Hepatocyte (in vitro differentiated cells): ENCODE measurements around the gene MAB21L4. TPM values are rescaled to one million over a fixed set of nuclear protein-coding genes. Genes with fewer than 3 reads are reported as not detected.
A peak's percentile ranks its signal among the peaks of the same experiment; 100 is the strongest.

ENCODE experiments used
- DNase-seq: peaks from one replicate; pipeline ENCODE4 v3.0.0-alpha.2; 2016; ENCODE audit warnings: low spot score
- H2AFZ ChIP-seq: fragments of 200-600 bp; sonication (generic); 2 replicates; pipeline ENCODE4 v1.6.0; 2016; ENCODE audit warnings: antibody characterized with exemption, mild to moderate bottlenecking
- H3K27ac ChIP-seq: fragments of 200-600 bp; sonication (generic); 2 replicates; pipeline ENCODE4 v1.5.1; 2016; ENCODE audit warnings: mild to moderate bottlenecking
- H3K27me3 ChIP-seq: fragments of 200-600 bp; sonication (generic); 2 replicates; pipeline ENCODE4 v1.6.1; 2016
- H3K36me3 ChIP-seq: fragments of 200-600 bp; sonication (generic); replicated peaks from 2 replicates; pipeline ENCODE4 v1.5.1; 2016; ENCODE audit warnings: low read depth; ENCODE audit not compliant: insufficient read depth
- H3K4me1 ChIP-seq: fragments of 200-600 bp; sonication (generic); 2 replicates; pipeline ENCODE4 v1.5.1; 2016; ENCODE audit warnings: mild to moderate bottlenecking, moderate library complexity; ENCODE audit not compliant: insufficient read depth
- H3K4me2 ChIP-seq: fragments of 200-600 bp; sonication (generic); 2 replicates; pipeline ENCODE4 v1.6.0; 2016
- H3K4me3 ChIP-seq: fragments of 200-600 bp; sonication (generic); 2 replicates; pipeline ENCODE4 v1.5.1; 2016; ENCODE audit warnings: mild to moderate bottlenecking
- H3K79me2 ChIP-seq: fragments of 200-600 bp; sonication (generic); 2 replicates; pipeline ENCODE4 v1.6.0; 2017; ENCODE audit warnings: mild to moderate bottlenecking
- H3K9me2 ChIP-seq: fragments of 200-600 bp; sonication (generic); replicated peaks from 2 replicates; pipeline ENCODE4 v1.6.0; 2017; ENCODE audit warnings: mild to moderate bottlenecking; ENCODE audit not compliant: insufficient read depth
- H3K9me3 ChIP-seq: fragments of 200-600 bp; sonication (generic); 2 replicates; pipeline ENCODE4 v1.5.1; 2016; ENCODE audit warnings: low read depth, mild to moderate bottlenecking
- H4K20me1 ChIP-seq: fragments of 200-600 bp; sonication (generic); 2 replicates; pipeline ENCODE4 v1.6.0; 2016; ENCODE audit warnings: mild to moderate bottlenecking; ENCODE audit not compliant: insufficient read depth, poor library complexity, severe bottlenecking
- EZH2 ChIP-seq: fragments of 200-600 bp; sonication (generic); IDR thresholded peaks from 2 replicates; pipeline ENCODE4 v1.6.1; 2016; ENCODE audit warnings: antibody characterized with exemption, mild to moderate bottlenecking, borderline replicate concordance
- EZH2phosphoT487 ChIP-seq: fragments of 200-600 bp; sonication (generic); IDR thresholded peaks from one replicate; pipeline ENCODE4 v1.6.1; 2018; ENCODE audit warnings: antibody characterized with exemption, mild to moderate bottlenecking, low read depth, moderate library complexity; ENCODE audit not compliant: unreplicated experiment, severe bottlenecking
- WGBS: methylation state at CpG from one replicate; pipeline ENCODE4 v1.1.6; 2016; ENCODE audit warnings: low lambda C conversion rate; ENCODE audit errors: missing lambda C conversion rate; 5-methylcytosine and 5-hydroxymethylcytosine counted together
- polyA plus RNA-seq: library from polyadenylated mRNA; unstranded; fragments of >200 nt; fragmentation: Nextera tagmentation; extraction: Ambion mirVana; gene quantifications from 2 replicates; pipeline ENCODE4 v1.2.1, GENCODE V29; 2016
- total RNA-seq: library from RNA; depleted of rRNA; stranded (reverse); fragments of >200 nt; gene quantifications from 2 replicates; pipeline ENCODE4 v1.2.3, GENCODE V29; 2014
- TF ChIP-seq, protein P1 (sequence below): fragments of 200-600 bp; sonication (generic); IDR thresholded peaks from 2 replicates; pipeline ENCODE4 v1.5.1; 2016; ENCODE audit warnings: antibody characterized with exemption, mild to moderate bottlenecking; ENCODE audit not compliant: poor library complexity

The MAB21L4 gene
- total and polyA plus RNA-seq, 2 experiments from 2014 or later: 11.5 to 34.5 TPM

DNA sequence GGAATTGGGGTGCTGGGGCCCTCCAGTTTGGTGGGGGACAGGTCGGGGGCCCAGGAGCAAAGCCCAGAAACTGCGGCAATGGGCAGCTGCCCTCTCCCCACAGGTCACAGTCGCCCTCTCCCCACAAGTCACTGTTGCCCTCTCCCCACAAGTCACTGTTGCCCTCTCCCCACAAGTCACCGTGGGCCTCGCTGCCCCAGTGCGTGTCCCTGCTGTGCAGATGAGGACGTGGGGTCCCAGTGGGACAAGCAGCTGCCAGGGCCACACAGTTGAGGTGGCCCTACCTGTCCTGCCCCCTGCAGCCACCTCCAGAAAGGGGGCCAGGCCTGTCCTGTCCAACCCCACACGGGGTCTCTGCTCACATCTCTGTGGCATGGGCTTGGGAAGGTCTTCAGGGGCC, 40.3 kb downstream of the MAB21L4 start:
- H3K9me2 ChIP-seq: no peaks in the 10 kb centered on the region
- no peak for DNase-seq
- WGBS: 95% methylated on average over 8 of the region's 8 CpGs
- H3K27me3 ChIP-seq: no peaks in the 10 kb centered on the region
- no peak overlapping the region for H3K4me3 ChIP-seq
- no peaks in the 10 kb centered on the region for H3K9me3 ChIP-seq
- peaks cover 4% of the 10 kb centered on the region for H3K4me1 ChIP-seq
- H3K36me3 ChIP-seq: no peaks in the 10 kb centered on the region
- H3K27ac ChIP-seq: no peak overlapping the region
- H2AFZ ChIP-seq: no peak overlapping the region
- H3K4me2 ChIP-seq: no peak overlapping the region
- H3K79me2 ChIP-seq: no peaks in the 10 kb centered on the region
- no peaks in the 10 kb centered on the region for H4K20me1 ChIP-seq
- TF ChIP-seq EZH2phosphoT487 (no peak), EZH2 (no peak)
- TF ChIP-seq, protein P1, sequence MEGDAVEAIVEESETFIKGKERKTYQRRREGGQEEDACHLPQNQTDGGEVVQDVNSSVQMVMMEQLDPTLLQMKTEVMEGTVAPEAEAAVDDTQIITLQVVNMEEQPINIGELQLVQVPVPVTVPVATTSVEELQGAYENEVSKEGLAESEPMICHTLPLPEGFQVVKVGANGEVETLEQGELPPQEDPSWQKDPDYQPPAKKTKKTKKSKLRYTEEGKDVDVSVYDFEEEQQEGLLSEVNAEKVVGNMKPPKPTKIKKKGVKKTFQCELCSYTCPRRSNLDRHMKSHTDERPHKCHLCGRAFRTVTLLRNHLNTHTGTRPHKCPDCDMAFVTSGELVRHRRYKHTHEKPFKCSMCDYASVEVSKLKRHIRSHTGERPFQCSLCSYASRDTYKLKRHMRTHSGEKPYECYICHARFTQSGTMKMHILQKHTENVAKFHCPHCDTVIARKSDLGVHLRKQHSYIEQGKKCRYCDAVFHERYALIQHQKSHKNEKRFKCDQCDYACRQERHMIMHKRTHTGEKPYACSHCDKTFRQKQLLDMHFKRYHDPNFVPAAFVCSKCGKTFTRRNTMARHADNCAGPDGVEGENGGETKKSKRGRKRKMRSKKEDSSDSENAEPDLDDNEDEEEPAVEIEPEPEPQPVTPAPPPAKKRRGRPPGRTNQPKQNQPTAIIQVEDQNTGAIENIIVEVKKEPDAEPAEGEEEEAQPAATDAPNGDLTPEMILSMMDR: no peak

DNA sequence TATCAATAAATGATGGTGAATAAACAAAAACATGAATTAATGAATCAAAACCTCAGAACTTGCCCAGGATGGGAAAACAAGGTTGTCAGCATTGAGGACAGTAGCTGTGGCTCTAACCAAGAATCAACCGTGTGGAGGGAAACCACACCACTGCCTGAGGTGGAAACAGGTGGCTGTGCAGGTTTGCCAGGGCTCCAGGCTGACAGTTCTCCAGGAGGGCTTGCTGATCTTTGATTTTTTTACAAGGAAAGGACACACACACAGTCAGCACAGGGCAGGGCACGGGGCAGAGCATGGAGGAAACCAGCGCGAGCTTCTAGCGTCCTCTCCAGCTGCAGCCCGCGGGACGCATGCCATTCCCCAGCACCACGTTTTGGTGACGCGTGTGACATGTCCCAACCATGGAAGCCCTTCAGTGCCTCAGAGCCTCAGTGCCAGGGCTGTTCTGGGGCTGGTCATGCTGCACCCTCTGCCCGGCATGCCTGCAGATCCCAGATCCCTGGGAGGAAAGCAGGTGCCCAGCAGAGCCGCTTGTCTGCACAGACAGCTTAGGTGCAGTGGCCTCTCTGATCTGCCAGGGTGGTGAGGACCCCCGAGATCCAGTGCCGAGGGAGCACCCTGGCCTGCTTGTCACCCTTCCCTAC, 43.2 kb downstream of the MAB21L4 start:
- Histone ChIP-seq H2AFZ (no peak overlapping the region), H3K27ac (no peak overlapping the region), H3K9me3 (no peaks in the 10 kb centered on the region), H3K36me3 (no peaks in the 10 kb centered on the region), H3K4me2 (no peak overlapping the region), H3K4me3 (no peak overlapping the region), H3K79me2 (no peaks in the 10 kb centered on the region), H3K9me2 (no peaks in the 10 kb centered on the region), H3K4me1 (peaks cover 2% of the 10 kb centered on the region), H3K27me3 (no peaks in the 10 kb centered on the region), H4K20me1 (no peaks in the 10 kb centered on the region)
- TF ChIP-seq EZH2 (no peak), EZH2phosphoT487 (no peak)
- TF ChIP-seq, protein P1: no peak
- WGBS: 93% methylated on average over 15 of the region's 15 CpGs
- DNase-seq: no peak

DNA sequence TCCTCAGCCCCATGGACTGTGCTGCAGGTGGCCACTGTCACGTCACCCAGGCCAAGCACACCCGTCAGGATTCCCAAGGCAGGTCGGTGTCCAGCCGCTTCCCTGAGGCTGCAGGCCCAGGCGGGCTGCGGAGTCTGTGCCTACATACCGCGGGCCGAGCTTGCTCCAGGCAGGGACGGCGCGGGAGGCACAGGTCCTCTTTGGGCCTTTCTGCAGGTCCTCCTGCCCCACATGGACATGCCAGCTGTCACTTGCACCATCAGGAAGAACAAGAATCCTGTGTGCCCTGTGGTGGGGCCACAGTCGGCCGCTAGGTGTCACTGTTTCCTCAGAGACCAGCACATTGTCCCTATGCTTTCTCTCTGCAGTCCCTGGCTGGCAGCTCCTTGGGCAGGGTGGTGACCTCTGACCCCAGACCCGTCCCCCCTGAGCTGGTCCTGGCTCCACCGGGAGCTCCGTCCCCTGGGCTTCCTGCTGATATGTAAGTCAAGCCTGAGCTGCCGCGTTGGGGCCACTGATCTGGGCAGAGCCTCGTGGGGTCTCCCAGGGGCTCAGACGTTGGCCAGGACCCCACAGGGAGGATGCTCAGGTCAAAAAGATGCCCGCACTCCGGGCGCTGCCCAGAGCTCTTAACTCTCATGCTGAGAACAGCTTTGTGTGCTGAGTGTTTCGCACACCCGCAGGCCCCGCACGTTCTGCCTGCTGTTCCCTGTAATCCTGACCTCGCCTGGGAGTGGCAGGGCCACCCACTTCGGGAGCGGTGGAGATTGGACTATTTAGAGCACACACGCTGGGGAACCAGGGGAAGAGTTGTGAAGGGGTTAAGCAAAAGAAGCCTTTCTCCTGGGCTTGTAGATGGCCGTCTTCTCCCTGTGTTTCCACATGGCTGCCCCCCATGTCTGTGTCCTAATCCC, 44.6 kb downstream of the MAB21L4 start:
- no peak overlapping the region for H3K27ac ChIP-seq

More for the DNA sequence above, 44.6 kb downstream of the MAB21L4 start:
- Histone ChIP-seq H3K4me2 (no peak overlapping the region), H4K20me1 (no peaks in the 10 kb centered on the region), H3K4me1 (no peaks in the 10 kb centered on the region), H2AFZ (no peak overlapping the region), H3K9me2 (no peaks in the 10 kb centered on the region), H3K36me3 (no peaks in the 10 kb centered on the region), H3K79me2 (no peaks in the 10 kb centered on the region), H3K4me3 (no peak overlapping the region), H3K9me3 (no peaks in the 10 kb centered on the region), H3K27me3 (no peaks in the 10 kb centered on the region)
- 47% methylated on average over 33 of the region's 33 CpGs for WGBS
- DNase-seq: peak; percentile 87
- no peak for TF ChIP-seq EZH2
- TF ChIP-seq, protein P1: peak; percentile 92
- TF ChIP-seq EZH2phosphoT487: no peak
